Lower leg skin (tissue), 3 donors: ENCODE results near the gene SNAI3.

ENCODE experiments used
- POLR2A ChIP-seq, 2 donors: fragments of 450-650 bp; IDR thresholded peaks; one replicate each; pipeline ENCODE4 v1.6.1; 2016 to 2017; ENCODE audit warnings: antibody characterized with exemption in 2 of 2, mild to moderate bottlenecking in 1 of 2, moderate library complexity in 1 of 2
- TF ChIP-seq, protein P1 (sequence below), 3 donors: fragments of 450-650 bp; IDR thresholded peaks; one replicate each; pipeline ENCODE4 v1.5.1; 2016; ENCODE audit warnings: antibody characterized with exemption in 3 of 3, mild to moderate bottlenecking in 3 of 3, moderate library complexity in 2 of 3

DNA sequence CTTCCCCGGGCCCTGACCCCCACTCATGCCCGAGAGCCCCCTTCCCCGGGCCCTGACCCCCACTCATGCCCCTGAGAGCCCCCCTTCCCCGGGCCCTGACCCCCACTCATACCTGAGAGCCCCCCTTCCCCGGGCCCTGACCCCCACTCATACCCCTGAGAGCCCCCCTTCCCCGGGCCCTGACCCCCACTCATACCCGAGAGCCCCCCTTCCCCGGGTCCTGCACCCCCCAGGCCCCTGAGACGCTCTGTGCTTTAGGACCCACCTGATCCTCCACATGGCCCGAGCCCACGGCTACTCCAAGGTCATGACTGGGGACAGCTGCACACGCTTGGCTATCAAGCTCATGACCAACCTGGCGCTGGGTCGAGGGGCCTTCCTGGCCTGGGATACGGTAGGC lies 26.7 kb upstream of the SNAI3 start:
- TF ChIP-seq POLR2A (IDR thresholded peaks at IDR 0.05), result no peak
- TF ChIP-seq, protein P1, sequence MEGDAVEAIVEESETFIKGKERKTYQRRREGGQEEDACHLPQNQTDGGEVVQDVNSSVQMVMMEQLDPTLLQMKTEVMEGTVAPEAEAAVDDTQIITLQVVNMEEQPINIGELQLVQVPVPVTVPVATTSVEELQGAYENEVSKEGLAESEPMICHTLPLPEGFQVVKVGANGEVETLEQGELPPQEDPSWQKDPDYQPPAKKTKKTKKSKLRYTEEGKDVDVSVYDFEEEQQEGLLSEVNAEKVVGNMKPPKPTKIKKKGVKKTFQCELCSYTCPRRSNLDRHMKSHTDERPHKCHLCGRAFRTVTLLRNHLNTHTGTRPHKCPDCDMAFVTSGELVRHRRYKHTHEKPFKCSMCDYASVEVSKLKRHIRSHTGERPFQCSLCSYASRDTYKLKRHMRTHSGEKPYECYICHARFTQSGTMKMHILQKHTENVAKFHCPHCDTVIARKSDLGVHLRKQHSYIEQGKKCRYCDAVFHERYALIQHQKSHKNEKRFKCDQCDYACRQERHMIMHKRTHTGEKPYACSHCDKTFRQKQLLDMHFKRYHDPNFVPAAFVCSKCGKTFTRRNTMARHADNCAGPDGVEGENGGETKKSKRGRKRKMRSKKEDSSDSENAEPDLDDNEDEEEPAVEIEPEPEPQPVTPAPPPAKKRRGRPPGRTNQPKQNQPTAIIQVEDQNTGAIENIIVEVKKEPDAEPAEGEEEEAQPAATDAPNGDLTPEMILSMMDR (IDR thresholded peaks at IDR 0.05), result no peak
